GM03348 (cell line): ENCODE data around the gene ZMYND8.
"Not testable (repeated sequence)": the region's sequence is repeated elsewhere in the genome, so short reads cannot be mapped to it uniquely, and the experiment has no call there.

Source experiments
- DNase-seq: peaks from one replicate; pipeline ENCODE4 v3.0.0; 2012; ENCODE audit warnings: low spot score

ZMYND8 gene

DNA sequence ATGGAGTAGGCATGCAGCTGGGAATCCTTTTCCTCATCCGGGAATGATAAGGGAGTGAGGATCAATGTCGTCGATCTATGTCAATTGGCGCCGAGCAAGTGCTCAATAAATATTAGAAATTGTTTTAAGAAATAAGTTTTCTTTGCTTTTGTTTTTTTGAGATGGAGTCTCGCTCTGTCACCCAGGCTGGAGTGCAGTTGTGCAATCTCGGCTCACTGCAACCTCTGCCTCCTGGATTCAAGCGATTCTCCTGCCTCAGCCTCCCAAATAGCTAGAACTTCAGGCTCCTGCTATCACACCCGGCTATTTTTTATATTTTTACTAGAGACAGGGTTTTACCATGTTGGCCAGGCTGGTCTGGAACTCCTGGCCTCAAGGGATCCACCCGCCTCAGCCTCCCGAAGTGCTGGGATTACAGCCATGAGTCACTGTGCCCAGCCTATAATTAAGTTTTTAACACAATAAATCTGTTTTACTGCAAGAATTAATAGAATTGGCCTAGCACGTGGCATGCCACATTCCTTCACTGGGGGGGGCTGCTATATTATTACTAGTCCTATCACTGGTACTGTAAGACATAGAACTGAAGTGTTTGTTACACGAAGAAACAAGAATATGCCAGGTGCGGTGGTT is 92.2 kb downstream of the ZMYND8 start:
- not testable (repeated sequence) for DNase-seq

DNA sequence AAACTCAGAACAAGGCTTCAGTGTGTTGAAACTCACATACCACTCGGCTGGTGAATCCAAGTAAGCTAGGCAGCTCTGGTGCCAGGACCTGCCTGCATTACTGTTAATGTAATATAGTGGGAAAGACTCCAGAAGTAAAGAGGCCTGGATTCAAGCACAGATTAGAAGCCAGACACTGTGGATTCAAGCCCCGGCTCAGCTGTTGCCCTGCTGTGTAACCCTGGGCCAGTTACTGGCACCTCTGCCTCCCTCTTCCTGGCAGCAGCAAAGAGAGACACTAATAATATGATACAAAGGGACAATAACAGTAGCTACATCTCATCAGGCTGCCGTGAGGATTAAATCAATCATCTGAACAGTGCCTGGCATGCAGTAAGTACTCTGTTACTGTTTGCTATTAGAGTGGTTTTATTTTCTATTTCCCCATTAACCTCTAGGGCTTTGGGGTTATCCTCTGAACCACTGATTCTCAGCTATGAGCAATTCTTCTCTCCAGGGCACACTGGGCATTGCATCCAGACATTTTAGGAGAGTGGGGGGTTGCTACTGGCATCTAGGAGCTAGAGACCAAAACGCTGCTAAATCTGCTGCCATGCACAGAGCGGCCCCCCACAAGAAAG is 92.9 kb downstream of the ZMYND8 start:
- no peak for DNase-seq

DNA sequence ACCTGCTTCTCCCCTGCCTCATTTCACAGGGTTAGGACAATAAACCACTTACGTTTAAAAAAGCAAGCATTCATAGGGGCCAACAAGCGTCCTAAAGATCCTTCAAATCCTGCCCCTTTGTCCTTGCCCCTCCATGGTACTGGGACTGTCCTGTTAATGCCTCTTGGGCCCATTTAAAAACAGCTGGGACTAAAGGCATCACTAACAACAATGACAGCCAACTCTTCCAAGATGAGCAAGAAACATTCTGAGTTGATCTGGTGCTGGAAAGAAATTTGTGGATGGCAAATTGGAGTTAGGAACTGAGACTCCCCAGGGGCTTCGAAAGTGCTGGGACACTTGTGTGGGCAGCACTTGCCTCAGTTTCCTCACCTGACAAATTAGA is 93.4 kb downstream of the ZMYND8 start:
- DNase-seq, result no peak

DNA sequence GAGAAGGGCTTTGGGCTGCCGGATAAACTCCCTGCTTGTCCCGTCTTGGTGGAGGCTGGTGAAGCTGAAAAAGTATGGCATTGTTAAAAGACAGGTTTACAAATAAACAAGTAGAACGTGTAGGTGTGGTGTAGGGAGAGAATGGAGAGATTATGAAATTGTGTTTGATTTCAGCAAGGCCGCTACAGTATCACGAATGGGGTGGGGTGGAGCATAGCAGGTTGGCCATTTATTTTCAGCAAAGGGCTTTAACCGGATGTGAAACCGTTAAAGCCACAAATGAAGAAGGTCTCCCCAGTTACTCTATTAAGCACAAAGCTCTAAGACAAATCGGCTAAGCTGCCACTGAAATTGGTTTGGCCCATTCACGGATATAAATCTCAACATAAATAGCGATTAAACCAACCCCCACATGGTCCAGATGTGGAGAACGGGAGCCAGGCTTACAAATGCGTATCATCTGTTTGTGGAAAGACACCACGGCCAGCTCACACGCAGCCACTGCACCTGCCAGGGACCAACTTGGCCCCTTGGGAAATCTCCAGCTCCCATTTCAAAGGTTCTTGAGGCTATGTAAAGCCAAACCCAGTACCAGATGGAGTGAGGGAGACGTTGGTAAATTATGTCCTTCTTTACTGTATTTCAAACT is 94.0 kb downstream of the ZMYND8 start:
- no peak for DNase-seq

DNA sequence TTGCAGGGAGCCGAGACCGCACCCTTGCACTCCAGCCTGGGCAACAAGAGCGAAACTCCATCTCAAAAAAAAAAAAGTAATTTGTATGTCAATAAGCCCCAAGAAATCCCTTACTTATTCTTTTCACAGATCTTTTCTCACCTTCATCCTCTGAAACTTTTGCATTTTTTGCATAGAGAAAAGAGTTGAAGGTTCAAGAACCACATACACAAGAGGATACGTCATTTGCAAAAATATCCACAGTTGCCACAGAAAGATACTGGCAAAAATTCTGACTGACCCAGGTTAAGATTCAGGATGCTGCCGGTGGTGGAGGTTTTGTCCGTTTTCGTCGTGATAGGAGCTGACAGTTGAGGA is 94.5 kb downstream of the ZMYND8 start:
- DNase-seq, result no peak

DNA sequence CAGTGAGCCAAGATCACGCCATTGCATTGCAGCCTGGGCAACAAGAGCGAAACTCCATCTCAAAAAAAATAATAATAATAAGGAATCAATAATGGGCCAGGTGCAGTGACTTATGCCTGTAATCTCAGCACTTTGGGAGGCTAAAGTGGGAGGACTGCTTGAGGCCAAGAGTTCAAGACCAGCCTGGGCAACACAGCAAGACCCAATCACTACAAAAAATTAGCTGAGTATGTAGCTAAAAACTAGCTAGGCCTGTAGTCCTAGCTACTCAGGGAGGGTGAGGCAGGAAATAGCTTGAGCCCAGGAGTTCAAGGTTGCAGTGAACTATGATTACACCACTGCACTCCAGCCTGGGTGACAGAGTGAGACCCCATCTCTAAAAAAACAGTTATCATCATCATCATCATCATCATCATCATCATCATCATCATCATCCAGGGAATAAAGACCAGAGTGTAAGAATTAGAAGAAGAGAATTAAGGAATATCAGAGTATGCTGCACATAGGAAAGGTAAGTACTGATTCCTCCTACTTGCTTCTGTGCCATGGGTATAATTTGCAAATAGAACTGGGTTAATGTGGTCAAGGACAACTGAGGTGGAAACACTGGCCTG is 95.2 kb downstream of the ZMYND8 start:
- DNase-seq, result not testable (repeated sequence)

DNA sequence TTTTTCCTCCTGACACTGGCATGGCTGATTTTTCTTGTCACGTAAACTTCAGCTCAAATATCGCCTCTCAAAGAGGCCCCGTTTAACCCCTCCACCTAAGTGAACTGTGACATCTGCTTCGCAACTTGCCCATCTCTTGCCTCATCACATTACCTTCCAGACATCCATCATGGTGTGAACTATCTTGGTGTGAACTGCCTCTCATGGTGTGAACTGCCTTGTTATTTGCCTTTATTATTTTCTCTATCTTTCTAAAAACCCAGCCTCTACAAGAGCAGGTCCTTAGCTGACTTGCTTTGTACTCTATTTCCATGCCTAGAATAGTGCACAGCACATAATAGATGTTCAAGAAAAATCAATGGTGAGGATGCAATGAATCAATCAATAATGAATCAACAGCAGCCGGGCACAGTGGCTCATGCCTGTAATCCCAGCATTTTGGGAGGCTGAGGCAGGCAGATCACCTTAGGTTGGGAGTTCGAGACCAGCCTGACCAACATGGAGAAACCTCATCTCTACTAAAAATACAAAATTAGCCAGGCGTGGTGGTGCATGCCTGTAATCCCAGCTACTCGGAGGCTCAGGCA is 95.9 kb downstream of the ZMYND8 start:
- not testable (repeated sequence) for DNase-seq

DNA sequence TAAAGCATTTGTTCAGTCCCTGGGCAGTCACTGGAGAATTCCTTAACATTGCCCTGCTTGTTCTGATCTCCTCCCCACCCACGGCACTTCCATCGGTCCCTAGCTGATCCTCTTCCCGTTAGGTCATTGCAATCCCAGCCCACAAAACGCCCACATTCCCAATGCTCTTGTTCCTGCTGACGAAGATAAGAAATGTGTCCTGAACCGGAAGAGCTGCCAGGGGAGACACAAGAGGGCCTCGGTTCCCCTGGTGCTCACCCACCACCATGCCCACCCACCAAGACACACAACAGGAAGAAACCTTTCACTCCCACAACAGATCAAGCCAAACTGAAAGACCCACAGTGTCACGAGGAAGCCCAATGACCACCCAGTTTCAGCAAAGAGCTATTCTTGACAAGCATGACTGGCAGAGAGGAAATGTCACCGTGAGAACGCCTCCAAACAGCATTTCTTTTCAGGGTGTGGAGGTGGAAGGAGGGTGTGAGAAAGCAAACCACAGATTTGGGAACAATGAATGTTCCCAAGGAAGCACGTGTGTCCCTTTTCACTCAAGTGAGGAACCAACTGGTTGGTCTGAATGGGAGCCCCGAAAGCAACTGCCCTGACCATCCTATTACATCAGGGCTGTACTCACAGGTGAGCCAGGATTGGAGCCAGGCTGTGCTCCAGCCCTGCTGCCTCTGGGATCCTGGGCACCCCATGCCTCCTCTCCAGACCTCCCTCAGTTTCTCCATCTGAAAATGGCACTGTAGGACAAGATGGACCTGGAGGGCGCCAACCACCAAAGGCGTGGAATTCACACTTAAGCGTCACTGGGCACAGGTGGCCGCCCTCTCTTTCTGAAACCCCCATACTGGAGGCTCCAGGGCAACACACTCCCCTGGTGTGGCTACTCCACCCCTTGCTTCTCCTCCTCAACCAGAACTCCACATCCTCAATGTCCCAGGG is 97.5 kb downstream of the ZMYND8 start:
- DNase-seq, result no peak

DNA sequence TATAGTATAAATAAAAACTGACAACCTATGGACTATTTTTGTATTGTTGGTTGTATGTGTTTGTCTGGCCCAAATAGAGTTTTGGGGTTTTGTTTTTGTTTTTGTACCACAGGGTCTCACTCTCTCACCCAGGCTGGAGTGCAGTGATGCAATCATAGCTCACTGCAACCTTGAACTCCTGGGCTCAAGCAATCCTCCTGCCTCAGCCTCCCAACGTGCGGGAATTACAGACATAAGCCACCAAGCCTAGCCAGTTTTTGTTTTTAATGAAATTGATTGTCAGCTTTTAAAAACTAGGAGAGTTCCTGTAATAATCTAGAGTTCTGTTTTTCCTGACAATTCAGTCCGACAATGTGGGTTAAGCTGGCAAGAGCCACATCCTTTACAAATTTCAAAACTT is 98.7 kb downstream of the ZMYND8 start:
- DNase-seq, result no peak

DNA sequence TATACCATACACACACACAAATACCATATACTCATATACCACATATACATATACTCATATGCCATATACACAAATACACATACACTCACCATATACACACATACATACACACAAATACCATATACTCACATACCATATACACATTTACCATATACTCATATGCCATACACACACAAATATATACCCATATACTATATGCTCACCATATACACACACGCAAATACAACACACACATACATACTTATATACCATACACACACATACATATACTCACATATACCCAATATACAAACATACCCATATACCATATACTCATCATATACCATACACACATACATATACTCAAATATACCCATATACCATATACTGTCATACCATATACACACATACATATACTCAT is 99.2 kb downstream of the ZMYND8 start:
- no peak for DNase-seq

DNA sequence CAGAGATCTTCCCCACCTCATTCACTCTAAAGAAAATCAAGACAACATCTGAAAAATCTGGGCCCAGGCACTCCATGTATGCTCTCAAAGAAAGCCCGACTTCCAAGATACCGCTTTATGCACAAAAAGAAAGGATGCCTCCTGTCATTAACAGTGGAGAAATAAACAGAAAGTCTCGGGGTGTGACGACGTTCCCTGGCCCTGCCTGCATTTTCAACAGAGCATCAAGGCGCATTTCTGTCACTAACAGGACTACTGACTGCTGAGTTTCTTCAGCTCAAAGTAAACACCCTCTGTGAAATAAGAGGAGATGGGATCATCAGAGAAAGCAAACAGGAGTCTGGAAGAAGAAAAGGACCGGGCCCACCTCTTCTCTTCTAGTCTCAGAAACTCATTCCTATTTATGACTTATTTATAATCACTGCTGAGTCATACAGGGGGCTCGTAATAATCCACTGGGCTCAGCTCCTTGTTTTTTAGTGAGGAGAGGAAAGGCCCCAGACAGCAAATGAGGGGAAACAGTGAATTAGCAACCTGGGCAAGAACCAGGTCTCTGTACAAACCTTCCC is 99.7 kb downstream of the ZMYND8 start:
- DNase-seq, result peak; percentile 34

DNA sequence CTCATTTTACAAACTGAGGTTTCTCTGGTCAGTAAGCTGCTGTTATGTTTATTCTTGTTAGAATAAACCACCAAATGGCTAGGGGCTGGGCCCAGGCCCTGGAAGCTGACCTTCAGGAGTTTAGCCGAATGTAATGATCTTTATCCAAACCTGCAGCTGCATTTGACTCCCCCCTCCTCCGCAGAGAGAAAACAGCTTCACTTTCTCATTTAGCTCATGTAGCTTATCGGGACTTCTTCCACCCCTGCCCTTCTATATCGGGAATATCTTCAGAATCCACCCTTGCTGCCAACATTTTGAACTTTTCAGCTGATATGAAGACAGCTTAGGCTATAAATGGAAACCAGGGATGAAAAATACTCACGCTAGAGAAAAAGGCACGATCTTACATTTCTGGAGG is 102.6 kb downstream of the ZMYND8 start:
- DNase-seq, result no peak

DNA sequence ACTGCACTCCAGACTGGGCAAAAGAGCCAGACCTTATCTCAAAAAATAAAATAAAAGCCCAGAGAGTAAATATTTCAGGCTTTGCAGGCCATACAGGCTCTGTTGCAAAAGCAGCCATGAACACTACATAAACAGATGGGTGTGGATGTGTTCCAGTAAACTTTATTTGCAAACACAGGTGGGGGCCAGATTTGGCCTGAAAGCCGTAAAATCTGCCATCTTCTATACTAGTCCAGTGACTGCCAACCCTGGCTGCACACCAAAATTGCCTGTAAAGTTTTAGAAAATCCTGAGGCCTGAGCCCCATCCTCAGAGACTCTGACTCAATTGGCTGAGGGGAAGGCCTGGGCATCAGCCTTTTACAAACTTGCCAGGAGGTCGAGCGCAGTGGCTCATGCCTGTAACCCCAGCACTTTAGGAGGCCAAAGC is 103.6 kb downstream of the ZMYND8 start:
- no peak for DNase-seq

DNA sequence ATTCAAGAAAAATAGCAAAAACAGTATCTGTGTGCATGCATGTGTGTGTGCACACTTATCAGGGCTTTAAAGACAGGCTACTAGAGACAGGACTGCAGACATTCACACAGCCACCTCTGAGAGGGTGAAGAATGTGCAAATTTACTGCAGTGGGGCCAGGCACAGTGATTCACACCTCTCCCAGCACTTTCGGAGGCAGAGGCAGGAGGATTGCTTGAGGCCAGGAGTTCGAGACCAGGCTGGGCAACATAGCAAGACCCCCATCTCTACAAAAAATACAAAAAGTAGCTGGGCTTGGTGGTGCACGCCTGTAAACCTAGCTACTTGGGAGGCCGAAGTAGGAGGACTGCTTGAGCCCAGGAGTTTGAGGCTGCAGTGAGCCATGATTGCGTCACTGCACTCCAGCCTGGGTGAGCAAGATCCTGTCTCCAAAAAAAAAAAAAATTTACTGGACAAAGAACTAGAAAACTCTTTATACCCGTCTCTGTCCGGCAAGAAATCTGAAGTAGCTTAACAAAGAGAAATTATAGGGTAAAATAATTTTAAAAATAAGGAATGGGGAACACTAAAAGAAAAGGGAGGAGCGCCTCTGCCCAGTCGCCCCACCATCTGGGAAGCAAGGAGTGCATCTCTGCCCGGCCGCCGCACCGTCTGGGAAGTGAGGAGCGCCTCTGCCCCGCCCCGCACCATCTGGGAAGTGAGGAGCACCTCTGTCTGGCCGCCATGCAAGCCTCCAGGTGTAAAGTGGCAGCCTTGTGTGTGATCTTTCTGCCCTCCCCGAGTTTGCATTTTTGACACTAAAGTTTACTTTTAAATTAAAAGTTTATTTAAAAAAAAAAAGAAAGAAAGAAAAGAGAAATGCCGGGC is 105.1 kb downstream of the ZMYND8 start:
- no peak for DNase-seq

DNA sequence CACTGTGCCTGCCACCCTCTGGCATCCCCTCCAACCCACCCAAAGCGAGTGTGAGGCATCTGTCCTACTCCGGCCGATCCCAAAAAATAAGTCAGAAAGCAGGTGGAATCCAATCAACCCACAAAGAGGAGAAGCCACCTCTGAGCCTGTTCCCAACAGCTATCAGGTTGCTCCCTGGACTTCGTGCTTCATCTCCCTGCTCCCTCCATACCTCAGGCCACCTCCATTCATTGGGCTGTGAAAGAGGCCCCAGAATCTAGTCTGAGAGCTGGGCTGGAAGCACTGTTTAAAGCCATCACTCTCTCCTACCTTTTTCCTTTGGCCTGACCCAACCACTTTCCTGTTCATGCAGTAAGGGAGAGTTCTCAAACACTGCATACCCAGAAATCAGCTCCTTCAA is 106.1 kb downstream of the ZMYND8 start:
- no peak for DNase-seq

DNA sequence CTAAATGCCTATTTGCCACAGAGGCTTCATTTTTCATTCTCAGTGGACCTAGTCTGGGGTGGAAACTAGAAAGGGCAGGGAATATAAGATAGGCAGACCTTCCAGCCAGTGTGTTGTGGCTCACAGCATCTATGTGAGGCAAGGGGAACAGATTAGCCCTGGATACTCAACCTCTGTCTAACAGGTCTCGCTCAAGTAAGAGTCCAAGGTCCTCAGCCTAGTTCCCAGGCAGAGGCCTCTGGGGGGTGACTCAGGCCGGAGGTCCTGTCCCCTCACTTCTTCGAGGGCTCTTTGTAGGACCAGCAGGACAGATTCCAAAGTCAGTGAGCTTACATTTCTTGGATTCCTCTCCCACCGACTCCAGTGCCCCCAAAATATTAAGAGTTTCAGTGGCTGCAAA is 106.6 kb downstream of the ZMYND8 start:
- DNase-seq, result no peak

DNA sequence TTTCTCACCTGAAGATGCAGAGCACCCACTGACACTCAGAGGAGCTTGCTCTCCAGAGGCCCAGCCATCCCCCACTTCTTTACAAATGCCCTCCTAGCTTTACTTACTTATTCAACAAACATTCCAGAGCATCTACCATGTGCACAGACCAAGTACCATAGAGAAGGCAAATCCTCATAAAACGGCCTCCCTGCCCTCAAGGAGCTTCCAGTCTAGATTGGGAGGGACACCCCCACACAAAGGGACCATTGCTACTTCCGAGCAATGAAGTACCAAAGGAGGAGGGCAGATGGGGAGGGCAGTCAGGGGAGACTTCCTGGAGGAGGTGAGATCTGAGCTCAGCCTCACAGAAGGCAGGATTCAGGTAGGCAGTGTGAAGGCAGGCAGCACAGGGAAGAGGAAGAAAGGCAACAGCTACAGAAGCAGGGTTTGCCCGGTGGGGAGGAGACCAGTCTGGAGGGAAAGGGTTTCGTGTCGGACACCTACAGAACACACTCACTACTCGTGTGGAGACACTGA is 108.0 kb downstream of the ZMYND8 start:
- no peak for DNase-seq

DNA sequence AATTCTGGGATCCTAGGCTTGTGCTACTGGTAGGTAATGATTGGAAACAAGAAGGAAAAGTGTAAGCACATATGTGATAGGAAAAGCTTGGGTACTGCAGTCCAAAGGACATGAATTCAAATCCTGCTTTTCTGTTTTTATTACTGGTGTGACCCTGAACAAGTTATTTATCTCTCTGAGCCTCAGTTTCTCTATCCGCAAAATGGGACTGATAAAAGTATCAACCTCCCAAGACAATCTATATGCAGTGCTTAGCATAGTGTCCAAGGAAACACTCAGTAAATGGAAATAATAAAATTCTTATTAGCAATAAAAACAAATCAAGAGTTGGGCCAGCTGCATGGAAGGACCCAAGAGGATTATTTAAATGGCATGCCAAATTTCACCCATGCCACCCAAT is 108.5 kb downstream of the ZMYND8 start:
- no peak for DNase-seq

DNA sequence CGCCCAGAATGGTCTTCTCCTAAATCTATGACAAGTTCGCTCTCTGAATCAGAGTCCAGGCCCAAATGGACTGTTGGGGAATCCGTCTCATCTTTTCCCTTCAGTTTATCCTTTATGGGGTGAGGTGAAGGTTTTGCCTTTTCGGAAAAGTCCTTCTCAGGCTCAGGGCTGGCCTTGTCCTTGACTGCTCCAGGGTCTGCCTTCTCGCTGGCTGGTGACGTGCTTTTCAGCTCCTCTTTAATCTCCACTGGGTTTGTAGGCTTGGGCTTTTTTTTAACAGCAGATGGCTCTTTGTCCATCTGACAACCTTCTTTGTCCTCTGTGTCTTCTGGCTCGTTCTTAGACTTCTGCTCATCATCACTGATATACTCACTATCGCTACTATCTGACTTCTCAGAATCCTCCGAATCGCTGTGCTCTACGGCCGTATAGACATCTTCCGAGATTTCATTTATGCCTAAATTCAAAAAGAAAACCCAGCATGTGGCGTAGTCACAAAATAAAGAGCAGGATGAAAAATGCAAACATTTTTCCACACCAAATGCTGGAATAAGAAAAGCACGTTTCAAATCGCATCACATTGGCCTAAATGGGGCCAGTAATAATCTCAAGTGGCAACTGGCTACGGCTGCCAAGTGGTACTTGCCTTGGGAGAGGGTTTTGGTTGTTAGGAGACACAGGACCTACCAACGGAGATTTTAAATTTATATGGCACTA is 110.3 kb downstream of the ZMYND8 start:
- no peak for DNase-seq

DNA sequence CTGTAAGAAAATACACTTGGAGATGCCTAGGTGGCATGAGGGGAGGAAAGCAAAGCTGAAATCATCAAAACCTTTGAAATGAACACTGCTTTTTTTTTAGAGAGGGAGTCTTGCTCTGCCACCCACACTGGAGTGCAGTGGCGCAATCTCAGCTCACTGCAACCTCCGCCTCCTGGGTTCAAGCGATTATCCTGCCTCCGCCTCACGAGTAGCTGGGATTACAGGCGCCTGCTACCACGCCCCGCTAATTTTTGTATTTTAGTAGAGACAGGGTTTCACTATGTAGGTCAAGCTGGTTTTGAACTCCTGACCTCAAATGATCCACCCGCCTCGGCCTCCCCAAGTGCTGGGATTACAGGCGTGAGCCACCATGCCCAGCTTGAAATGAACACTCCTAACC is 111.3 kb downstream of the ZMYND8 start:
- not testable (repeated sequence) for DNase-seq
